ENCODE data around the gene CAMK2B. TPM values are rescaled to one million over a fixed set of nuclear protein-coding genes. Genes with fewer than 3 reads are reported as not detected.

The CAMK2B gene
- total and polyA plus RNA-seq, 9 donors = 3.1 to 13.9 (median 10.1) TPM

DNA sequence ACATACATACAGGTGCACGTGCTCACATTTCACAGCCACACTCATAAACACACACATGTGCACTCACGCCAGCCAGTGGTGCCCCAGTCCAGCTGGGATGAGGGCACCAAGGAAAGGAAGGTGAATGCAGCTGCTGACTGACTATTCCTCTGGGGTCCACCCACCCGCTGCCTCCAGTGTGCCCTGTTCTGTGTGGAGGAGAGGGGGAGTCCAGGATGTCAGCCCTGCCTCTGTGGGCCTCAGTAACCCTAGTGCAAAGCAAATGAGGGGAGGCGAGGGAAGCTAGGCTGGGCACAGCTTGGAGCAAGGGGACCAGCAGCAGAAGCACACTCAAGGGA lies 67.0 kb downstream of the CAMK2B start:
- H3K4me3 ChIP-seq (ENCODE audit: low read length) = no peak overlapping the region
- no peaks in the 10 kb centered on the region for H3K9me3 ChIP-seq (replicated peaks; ENCODE audit: control insufficient read depth, low read depth, low read length)
- peak overlapping the region; percentile 10 for H3K27ac ChIP-seq (ENCODE audit: low read length)
- WGBS (ENCODE audit: insufficient coverage) = 86% methylated on average over 1 of the region's 4 CpGs
- H3K27me3 ChIP-seq (ENCODE audit: control insufficient read depth, insufficient read depth, low read length) = no peaks in the 10 kb centered on the region
- peaks cover 38% of the 10 kb centered on the region for H3K4me1 ChIP-seq (ENCODE audit: control insufficient read depth, insufficient read depth, low read length)
- no peak for DNase-seq
- no peaks in the 10 kb centered on the region for H3K36me3 ChIP-seq (ENCODE audit: control insufficient read depth, insufficient read depth, low read length)

GRCh38 chr7:44257618-44258422 lies 67.6 kb downstream of the CAMK2B start:
- Histone ChIP-seq H3K4me1 (ENCODE audit: control insufficient read depth, insufficient read depth, low read length) (peaks cover 38% of the 10 kb centered on the region), H3K27ac (ENCODE audit: low read length) (peak overlapping the region; percentile 85), H3K27me3 (ENCODE audit: control insufficient read depth, insufficient read depth, low read length) (no peaks in the 10 kb centered on the region), H3K9me3 (replicated peaks; ENCODE audit: control insufficient read depth, low read depth, low read length) (no peaks in the 10 kb centered on the region), H3K4me3 (ENCODE audit: low read length) (no peak overlapping the region), H3K36me3 (ENCODE audit: control insufficient read depth, insufficient read depth, low read length) (no peaks in the 10 kb centered on the region)
- peak; percentile 91 for DNase-seq
- WGBS (ENCODE audit: insufficient coverage) = 22% methylated on average over 18 of the region's 18 CpGs

GRCh38 chr7:44257213-44257612 lies 68.2 kb downstream of the CAMK2B start:
- Histone ChIP-seq H3K27me3 (ENCODE audit: control insufficient read depth, insufficient read depth, low read length) (no peaks in the 10 kb centered on the region), H3K9me3 (replicated peaks; ENCODE audit: control insufficient read depth, low read depth, low read length) (no peaks in the 10 kb centered on the region), H3K36me3 (ENCODE audit: control insufficient read depth, insufficient read depth, low read length) (no peaks in the 10 kb centered on the region), H3K4me1 (ENCODE audit: control insufficient read depth, insufficient read depth, low read length) (peaks cover 38% of the 10 kb centered on the region), H3K27ac (ENCODE audit: low read length) (peak overlapping the region; percentile 85), H3K4me3 (ENCODE audit: low read length) (no peak overlapping the region)
- WGBS (ENCODE audit: insufficient coverage) = 87% methylated on average over 3 of the region's 6 CpGs
- DNase-seq = no peak

DNA sequence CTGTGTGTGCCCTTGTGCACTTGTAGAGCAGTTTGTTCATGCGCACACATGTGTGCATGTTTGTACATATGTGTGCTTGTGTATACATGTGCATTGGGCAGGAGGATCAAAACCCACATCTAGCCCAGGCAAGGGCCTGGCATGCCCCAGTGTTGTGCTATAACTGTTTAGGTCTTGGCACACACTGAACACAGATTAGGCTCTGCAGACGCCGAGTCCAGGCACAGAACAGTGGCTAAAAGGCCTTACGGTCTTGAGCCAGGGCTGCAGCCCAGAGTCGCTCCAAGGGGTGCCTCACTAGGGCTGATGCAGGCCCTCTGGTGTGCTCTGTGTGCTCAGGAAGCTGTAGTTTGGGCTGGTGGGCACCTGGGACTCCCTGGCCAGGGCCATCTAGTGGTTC lies 68.9 kb downstream of the CAMK2B start:
- Histone ChIP-seq H3K9me3 (replicated peaks; ENCODE audit: control insufficient read depth, low read depth, low read length) (no peaks in the 10 kb centered on the region), H3K4me3 (ENCODE audit: low read length) (no peak overlapping the region), H3K27me3 (ENCODE audit: control insufficient read depth, insufficient read depth, low read length) (no peaks in the 10 kb centered on the region), H3K4me1 (ENCODE audit: control insufficient read depth, insufficient read depth, low read length) (peaks cover 38% of the 10 kb centered on the region), H3K36me3 (ENCODE audit: control insufficient read depth, insufficient read depth, low read length) (no peaks in the 10 kb centered on the region), H3K27ac (ENCODE audit: low read length) (no peak overlapping the region)
- no peak for DNase-seq
- WGBS (ENCODE audit: insufficient coverage) = 80% methylated on average over 5 of the region's 5 CpGs

DNA sequence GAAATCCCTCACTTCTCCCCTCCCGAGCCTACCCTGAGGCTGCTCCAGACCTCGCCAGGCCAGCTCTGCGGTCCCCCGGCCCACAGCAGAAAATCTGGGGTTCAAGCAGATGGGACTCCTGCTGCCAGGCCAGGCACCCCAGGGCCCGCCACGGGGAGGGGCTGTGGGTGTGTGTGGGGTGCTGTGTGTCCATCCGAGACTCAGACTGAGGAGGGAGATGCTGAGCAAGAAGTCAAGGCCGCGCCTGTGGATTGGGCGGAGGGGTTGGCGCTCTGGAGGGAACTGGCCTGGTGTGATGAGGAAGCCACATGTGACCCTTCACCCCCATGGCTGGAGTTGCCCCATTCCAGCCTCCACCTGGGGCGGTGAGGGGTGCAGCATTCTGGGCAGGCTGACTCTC lies 73.5 kb downstream of the CAMK2B start:
- 86% methylated on average over 7 of the region's 12 CpGs for WGBS (ENCODE audit: insufficient coverage)
- DNase-seq = no peak
- H3K27ac ChIP-seq (ENCODE audit: low read length) = no peak overlapping the region
- no peaks in the 10 kb centered on the region for H3K36me3 ChIP-seq (ENCODE audit: control insufficient read depth, insufficient read depth, low read length)
- no peaks in the 10 kb centered on the region for H3K27me3 ChIP-seq (ENCODE audit: control insufficient read depth, insufficient read depth, low read length)
- peaks cover 11% of the 10 kb centered on the region for H3K4me1 ChIP-seq (ENCODE audit: control insufficient read depth, insufficient read depth, low read length)
- no peaks in the 10 kb centered on the region for H3K9me3 ChIP-seq (replicated peaks; ENCODE audit: control insufficient read depth, low read depth, low read length)
- no peak overlapping the region for H3K4me3 ChIP-seq (ENCODE audit: low read length)

DNA sequence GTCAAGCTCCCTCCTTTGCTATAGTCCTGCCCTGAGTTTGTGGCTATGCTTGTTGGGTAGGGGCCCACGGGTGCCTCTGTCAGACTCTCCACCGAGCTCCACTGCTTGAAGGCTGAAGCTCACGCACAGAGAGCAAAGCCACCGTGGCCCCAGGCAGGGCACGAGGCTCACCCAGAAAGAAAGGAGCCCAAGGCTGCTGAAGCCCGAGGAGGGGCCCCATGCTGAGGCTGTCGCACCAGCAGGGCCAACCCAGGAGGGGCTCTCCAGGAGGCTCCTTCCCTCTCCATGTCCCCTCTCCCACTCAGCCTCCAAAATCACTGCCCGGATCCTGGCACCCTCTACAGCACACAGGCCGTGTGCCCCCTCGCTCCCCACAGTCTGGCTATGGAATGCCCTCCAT lies 74.1 kb downstream of the CAMK2B start:
- no peaks in the 10 kb centered on the region for H3K9me3 ChIP-seq (replicated peaks; ENCODE audit: control insufficient read depth, low read depth, low read length)
- DNase-seq = no peak
- no peak overlapping the region for H3K27ac ChIP-seq (ENCODE audit: low read length)
- 76% methylated on average over 6 of the region's 10 CpGs for WGBS (ENCODE audit: insufficient coverage)
- no peaks in the 10 kb centered on the region for H3K27me3 ChIP-seq (ENCODE audit: control insufficient read depth, insufficient read depth, low read length)
- H3K36me3 ChIP-seq (ENCODE audit: control insufficient read depth, insufficient read depth, low read length) = no peaks in the 10 kb centered on the region
- H3K4me3 ChIP-seq (ENCODE audit: low read length) = no peak overlapping the region
- peaks cover 6% of the 10 kb centered on the region for H3K4me1 ChIP-seq (ENCODE audit: control insufficient read depth, insufficient read depth, low read length)

GRCh38 chr7:44249639-44250234 lies 75.7 kb downstream of the CAMK2B start:
- no peak overlapping the region for H3K27ac ChIP-seq (ENCODE audit: low read length)
- H3K4me3 ChIP-seq (ENCODE audit: low read length) = no peak overlapping the region
- no peaks in the 10 kb centered on the region for H3K9me3 ChIP-seq (replicated peaks; ENCODE audit: control insufficient read depth, low read depth, low read length)
- no peak for DNase-seq
- H3K4me1 ChIP-seq (ENCODE audit: control insufficient read depth, insufficient read depth, low read length) = peaks cover 6% of the 10 kb centered on the region
- no peaks in the 10 kb centered on the region for H3K36me3 ChIP-seq (ENCODE audit: control insufficient read depth, insufficient read depth, low read length)
- H3K27me3 ChIP-seq (ENCODE audit: control insufficient read depth, insufficient read depth, low read length) = no peaks in the 10 kb centered on the region
- WGBS (ENCODE audit: insufficient coverage) = 69% methylated on average over 13 of the region's 15 CpGs

- 86% methylated on average over 5 of the region's 10 CpGs for WGBS (ENCODE audit: insufficient coverage)
- H3K27ac ChIP-seq (ENCODE audit: low read length) = no peak overlapping the region
- DNase-seq = no peak
- H3K36me3 ChIP-seq (ENCODE audit: control insufficient read depth, insufficient read depth, low read length) = no peaks in the 10 kb centered on the region
- H3K27me3 ChIP-seq (ENCODE audit: control insufficient read depth, insufficient read depth, low read length) = no peaks in the 10 kb centered on the region
- H3K4me3 ChIP-seq (ENCODE audit: low read length) = no peak overlapping the region
- no peaks in the 10 kb centered on the region for H3K9me3 ChIP-seq (replicated peaks; ENCODE audit: control insufficient read depth, low read depth, low read length)
- H3K4me1 ChIP-seq (ENCODE audit: control insufficient read depth, insufficient read depth, low read length) = peaks cover 6% of the 10 kb centered on the region
These were observed 77.3 kb downstream of the CAMK2B start for GRCh38 chr7:44247868-44248651.

DNA sequence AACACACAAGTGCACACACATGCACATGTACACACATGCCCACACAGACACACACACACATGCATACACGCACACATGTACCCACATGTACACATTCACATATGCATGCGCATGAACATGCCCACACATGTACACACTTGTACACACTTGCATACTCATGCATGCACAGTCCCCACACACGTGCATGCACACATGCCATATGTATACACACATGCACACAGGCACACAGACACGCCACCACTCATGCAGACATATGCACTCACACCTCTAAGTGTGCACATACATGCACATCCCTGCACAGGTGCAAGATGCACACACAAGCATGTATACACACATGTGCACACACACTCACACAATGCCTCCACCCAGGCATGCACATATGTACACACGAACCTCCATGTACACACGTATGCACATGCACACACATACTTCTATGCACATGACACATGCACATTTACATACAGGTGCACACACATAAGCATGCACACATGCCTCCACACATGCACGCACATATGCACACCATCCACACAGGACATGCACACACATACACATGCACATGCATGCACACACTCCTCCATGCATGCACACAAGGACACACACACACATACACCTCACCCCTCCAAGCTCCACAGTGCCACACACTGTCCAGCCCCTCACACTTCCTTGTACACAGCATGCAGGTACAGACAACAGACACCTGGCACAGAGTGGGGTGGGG lies 78.8 kb downstream of the CAMK2B start:
- Histone ChIP-seq H3K9me3 (replicated peaks; ENCODE audit: control insufficient read depth, low read depth, low read length) (no peaks in the 10 kb centered on the region), H3K27me3 (ENCODE audit: control insufficient read depth, insufficient read depth, low read length) (no peaks in the 10 kb centered on the region), H3K4me1 (ENCODE audit: control insufficient read depth, insufficient read depth, low read length) (peaks cover 6% of the 10 kb centered on the region), H3K27ac (ENCODE audit: low read length) (no peak overlapping the region), H3K4me3 (ENCODE audit: low read length) (no peak overlapping the region), H3K36me3 (ENCODE audit: control insufficient read depth, insufficient read depth, low read length) (no peaks in the 10 kb centered on the region)
- no peak for DNase-seq
- 92% methylated on average over 7 of the region's 7 CpGs for WGBS (ENCODE audit: insufficient coverage)

DNA sequence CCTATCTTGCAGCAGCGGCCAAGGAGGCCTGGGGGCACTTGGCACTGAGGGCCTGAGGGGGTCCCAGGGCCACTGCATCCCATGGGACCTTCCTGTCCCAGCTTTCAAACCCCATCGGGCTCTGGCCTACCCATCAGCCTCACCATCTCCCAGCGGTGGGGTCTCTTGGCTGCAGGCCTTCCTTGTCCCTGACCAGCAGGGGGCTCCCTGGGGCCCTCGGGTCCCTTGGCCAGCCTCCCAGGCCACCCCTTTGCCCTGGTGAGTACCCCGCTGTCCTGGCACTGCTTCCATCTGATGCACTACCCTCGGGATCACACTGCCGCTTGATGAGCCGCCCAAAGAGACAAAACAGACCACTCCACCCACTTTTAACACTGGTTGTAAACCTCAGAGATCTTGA lies 81.1 kb downstream of the CAMK2B start:
- H3K4me3 ChIP-seq (ENCODE audit: low read length) = no peak overlapping the region
- DNase-seq = no peak
- WGBS (ENCODE audit: insufficient coverage) = 26% methylated on average over 4 of the region's 8 CpGs
- H3K9me3 ChIP-seq (replicated peaks; ENCODE audit: control insufficient read depth, low read depth, low read length) = no peaks in the 10 kb centered on the region
- H3K27me3 ChIP-seq (ENCODE audit: control insufficient read depth, insufficient read depth, low read length) = no peaks in the 10 kb centered on the region
- peaks cover 10% of the 10 kb centered on the region for H3K4me1 ChIP-seq (ENCODE audit: control insufficient read depth, insufficient read depth, low read length)
- H3K36me3 ChIP-seq (ENCODE audit: control insufficient read depth, insufficient read depth, low read length) = no peaks in the 10 kb centered on the region
- no peak overlapping the region for H3K27ac ChIP-seq (ENCODE audit: low read length)
